Nucleus accumbens (tissue), 56 donors: ENCODE measurements around the gene PAWR.
"Not testable (repeated sequence)": the region's sequence is repeated elsewhere in the genome, so short reads cannot be mapped to it uniquely, and the experiment has no call there.

Experiments
- DNase-seq, 56 donors: peaks; one replicate each; lab custom pipeline; 2025; lab: John Stamatoyannopoulos, UW

The PAWR gene

DNA sequence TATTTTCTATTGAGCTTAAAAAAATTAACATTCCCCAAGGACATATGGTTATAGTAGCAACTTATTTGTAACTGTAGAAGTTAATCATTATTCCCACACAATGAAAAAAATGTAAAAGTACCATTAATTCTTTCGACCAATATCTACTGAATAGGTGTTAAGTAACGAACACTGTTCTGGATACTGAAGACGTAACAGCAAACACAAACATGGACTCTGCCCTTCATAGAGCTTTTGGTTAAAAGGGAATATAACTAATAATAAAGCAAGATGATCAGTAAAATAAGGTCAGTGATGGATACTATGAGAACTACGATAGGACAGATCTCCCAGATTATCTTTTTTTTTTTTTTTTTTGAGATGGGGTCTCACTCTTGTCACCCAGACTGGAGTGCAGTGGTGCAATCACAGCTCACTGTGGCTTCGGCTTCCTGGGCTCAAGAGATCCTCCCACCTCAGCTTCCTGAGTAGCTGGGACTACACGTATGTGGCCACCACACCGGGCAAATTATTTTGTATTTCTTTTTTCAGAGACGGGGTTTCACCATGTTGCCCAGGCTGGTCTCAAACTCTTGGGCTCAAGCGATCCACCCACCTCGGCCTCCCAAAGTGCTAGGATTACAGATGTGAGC, 93.9 kb downstream of the PAWR start:
- DNase-seq = no peak

- no peak for DNase-seq
Measured at GRCh38 chr12:79595273-79595672, 95.5 kb downstream of the PAWR start.

DNA sequence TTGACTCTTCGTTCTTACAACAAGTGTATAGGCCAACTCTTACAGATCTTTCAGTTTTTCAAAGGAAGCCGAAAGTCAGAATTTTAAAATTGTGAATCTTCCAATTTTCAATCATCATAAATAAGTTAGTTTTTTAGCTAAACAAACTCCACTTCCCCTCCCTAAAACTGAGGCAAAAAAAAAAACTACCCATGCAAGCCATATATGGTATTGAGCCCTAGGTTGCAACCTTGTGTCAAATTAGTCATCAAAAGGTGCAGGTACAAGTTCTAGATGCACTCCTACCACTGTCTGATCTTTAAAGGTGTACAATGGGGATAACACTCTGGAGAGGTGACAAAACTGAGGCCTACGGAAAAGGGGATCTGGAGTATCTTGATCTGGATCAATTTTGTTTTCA, 97.9 kb downstream of the PAWR start:
- DNase-seq = no peak

GRCh38 chr12:79591988-79592387, 98.8 kb downstream of the PAWR start:
- no peak for DNase-seq

- no peak for DNase-seq
Measured at GRCh38 chr12:79590751-79591150, 100.0 kb downstream of the PAWR start.

- DNase-seq = no peak
Measured at GRCh38 chr12:79587368-79587767, 103.4 kb downstream of the PAWR start.

DNA sequence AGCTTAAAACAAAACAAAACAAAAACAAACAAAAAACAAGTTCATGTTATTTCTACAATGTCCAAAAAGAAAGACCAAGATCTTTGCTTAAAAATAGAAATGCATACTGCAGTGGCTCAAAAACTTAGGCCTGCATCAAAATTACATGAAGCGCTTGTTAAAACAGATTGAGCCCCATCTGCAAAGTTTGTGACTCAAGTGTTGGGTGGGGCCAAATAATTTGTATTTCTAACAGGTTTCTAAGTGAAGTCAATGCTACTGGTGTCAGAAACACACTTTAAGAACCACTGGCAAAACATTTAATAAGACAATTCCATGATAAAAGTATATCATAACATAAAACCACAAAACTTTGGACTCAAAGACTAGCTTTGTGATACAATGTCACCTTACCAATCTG, 105.6 kb downstream of the PAWR start:
- DNase-seq = no peak

DNA sequence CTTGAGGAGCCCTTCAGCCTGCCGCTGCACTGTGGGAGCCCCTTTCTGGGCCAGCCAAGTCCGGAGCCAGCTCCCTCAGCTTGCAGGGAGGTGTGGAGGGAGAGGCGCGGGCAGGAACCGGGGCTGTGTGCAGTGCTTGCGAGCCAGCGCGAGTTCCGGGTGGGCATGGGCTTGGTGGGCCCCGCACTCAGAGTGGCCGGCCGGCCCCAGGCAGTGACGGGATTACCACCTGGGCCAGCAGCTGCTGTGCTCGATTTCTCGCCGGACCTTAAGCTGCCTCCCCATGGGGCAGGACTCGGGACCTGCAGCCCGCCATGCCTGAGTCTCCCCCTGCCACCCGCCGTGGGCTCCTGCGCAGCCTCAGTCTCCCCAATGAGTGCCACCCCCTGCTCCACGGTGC, 116.9 kb downstream of the PAWR start:
- no peak for DNase-seq

- DNase-seq = no peak
Measured at GRCh38 chr12:79569679-79570078, 121.1 kb downstream of the PAWR start.

- DNase-seq = no peak
Measured at GRCh38 chr12:79567175-79567563, 123.6 kb downstream of the PAWR start.

DNA sequence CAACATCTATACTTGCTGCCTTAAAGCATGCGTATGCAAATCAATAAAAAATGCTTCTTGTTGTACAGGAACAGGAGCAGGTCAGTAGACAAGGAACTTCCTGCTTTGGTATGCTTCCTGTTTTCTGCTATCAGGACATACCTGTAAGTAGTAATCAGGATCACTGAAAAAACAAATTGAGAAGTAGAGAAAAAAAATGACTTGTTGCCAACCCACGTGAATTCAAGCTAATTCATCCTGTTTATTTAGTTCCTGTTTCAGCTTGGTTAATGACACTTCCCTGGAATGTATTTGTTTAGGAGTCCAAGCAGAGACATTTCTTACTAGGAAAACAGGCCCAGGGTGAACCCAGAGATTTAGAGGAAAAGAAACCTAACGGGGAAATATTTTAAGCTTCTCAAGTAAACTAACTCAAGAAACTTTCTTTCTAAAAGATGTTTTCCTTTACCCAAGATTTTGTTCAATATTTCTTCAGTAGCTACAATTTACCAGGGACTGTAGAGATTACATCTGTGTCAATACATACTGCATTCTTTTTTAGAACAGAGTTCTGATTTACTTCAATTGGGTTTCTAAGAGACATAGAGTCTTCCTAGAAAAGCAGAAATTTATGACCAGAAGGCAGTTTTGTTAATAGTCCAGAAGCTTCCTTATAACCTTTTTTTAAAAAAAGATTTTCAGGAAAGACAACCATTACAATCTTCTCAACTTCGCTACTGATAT, 124.2 kb downstream of the PAWR start:
- DNase-seq = no peak

GRCh38 chr12:79564727-79565350, 125.9 kb downstream of the PAWR start:
- DNase-seq = not testable (repeated sequence)

- no peak for DNase-seq
Measured at GRCh38 chr12:79563021-79563740, 127.6 kb downstream of the PAWR start.

DNA sequence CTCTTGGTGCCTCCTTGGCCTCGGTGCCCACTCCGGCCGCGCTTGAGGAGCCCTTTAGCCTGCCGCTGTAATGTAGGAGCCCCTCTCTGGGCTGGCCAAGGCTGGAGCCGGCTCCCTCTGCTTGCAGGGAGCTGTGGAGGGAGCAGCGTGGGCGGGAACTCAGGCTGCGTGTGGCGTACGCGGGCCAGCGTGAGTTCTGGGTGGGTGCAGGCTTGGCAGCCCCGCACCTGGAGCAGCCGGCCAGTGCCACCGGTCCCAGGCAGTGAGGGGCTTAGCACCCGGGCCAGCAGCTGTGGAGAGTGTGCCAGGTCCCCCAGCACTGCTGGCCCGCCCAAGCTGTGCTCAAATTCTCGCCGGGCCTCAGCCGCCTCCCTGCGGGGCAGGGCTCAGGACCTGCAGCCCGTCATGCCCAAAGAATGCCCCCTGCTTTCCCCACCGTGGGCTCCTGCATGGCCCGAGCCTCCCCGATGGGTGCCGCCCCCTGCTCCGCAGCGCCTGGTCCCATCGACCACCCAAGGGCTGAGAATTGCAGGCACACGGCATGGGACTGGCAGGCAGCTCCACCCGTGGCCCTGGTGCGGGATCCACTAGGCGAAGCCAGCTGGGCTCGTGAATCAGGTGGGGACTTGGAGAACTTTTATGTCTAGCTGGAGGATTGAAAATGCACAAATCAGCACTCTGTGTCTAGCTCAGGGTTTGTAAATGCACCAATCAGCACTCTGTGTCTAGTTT, 129.2 kb downstream of the PAWR start:
- no peak for DNase-seq

- no peak for DNase-seq
Measured at GRCh38 chr12:79560225-79560889, 130.4 kb downstream of the PAWR start.

- DNase-seq = no peak
Measured at GRCh38 chr12:79559591-79559990, 131.2 kb downstream of the PAWR start.

- DNase-seq = no peak
Measured at GRCh38 chr12:79558924-79559469, 131.8 kb downstream of the PAWR start.

DNA sequence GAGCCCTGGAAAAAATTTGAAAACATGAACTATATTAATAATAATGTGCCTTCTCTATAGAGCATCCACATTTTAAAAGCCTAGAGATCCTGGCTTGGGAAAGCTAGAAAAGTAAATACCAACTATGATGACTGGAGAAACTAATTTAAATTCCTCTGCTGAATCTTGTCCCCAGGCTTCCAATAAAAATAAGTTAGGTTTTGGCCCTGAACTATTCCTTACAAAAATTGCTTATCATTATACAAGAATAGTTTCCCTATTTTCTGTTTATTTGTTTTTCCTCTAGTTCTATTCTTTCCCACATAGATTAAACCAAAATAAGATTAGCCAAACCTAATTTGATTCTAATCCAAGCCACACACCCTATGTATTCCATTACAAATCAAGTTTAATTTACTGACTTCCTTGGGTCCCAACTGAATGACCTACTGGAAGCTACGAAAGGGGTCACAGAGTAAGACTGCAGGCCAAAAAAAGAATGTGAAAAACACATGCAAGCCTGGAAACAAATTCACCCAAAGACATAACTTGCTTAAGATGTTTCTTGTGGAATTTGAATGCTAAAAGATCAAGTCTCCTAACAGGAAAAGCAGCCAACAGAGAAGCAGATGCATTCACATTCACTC, 133.0 kb downstream of the PAWR start:
- no peak for DNase-seq
